H4 (cell line): ENCODE measurements around the gene ZFP36L2. TPM values are rescaled to one million over a fixed set of nuclear protein-coding genes. Genes with fewer than 3 reads are reported as not detected.
"Not testable (repeated sequence)": the region's sequence is repeated elsewhere in the genome, so short reads cannot be mapped to it uniquely, and the experiment has no call there.

Source experiments
- DNase-seq: peaks from one replicate; pipeline ENCODE4 v3.0.0-alpha.2; 2015; ENCODE audit warnings: low spot score
- total RNA-seq: library from RNA; depleted of rRNA; stranded (reverse); fragments of >200 nt; shearing (Covaris generic); gene quantifications from 2 replicates; pipeline ENCODE4 v1.2.3, GENCODE V29; 2014

ZFP36L2 gene
- total RNA-seq, 1 experiment from 2014 or later: 2.1 TPM

- DNase-seq: no peak
These were observed 17.1 kb downstream of the ZFP36L2 start for GRCh38 chr2:43209204-43209717.

- DNase-seq: no peak
These were observed 18.7 kb downstream of the ZFP36L2 start for GRCh38 chr2:43207553-43208300.

GRCh38 chr2:43206602-43207001 lies 19.8 kb downstream of the ZFP36L2 start:
- no peak for DNase-seq

- DNase-seq: no peak
These were observed 23.0 kb downstream of the ZFP36L2 start for GRCh38 chr2:43203373-43203772.

DNA sequence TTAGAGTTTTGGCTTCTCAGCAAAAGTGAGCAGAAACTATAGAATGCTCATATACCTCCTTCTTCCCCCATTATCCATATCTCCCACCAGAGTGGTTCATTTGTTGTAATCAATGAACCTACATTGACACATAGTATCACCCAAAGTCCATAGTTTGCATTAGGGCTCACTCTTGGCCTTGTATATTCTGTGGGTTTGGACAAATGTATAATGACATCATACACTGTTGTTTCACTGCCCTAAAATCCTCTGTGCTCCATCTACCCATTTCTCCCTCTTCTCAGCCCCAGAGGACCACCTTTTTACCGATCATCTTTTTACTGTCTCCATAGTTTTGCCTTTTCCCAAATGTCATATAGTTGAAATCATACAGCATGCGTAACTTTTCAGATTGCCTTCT lies 24.1 kb downstream of the ZFP36L2 start:
- no peak for DNase-seq

- no peak for DNase-seq
These were observed 24.9 kb downstream of the ZFP36L2 start for GRCh38 chr2:43201497-43201896.

- DNase-seq: no peak
These were observed 25.4 kb downstream of the ZFP36L2 start for GRCh38 chr2:43201016-43201415.

DNA sequence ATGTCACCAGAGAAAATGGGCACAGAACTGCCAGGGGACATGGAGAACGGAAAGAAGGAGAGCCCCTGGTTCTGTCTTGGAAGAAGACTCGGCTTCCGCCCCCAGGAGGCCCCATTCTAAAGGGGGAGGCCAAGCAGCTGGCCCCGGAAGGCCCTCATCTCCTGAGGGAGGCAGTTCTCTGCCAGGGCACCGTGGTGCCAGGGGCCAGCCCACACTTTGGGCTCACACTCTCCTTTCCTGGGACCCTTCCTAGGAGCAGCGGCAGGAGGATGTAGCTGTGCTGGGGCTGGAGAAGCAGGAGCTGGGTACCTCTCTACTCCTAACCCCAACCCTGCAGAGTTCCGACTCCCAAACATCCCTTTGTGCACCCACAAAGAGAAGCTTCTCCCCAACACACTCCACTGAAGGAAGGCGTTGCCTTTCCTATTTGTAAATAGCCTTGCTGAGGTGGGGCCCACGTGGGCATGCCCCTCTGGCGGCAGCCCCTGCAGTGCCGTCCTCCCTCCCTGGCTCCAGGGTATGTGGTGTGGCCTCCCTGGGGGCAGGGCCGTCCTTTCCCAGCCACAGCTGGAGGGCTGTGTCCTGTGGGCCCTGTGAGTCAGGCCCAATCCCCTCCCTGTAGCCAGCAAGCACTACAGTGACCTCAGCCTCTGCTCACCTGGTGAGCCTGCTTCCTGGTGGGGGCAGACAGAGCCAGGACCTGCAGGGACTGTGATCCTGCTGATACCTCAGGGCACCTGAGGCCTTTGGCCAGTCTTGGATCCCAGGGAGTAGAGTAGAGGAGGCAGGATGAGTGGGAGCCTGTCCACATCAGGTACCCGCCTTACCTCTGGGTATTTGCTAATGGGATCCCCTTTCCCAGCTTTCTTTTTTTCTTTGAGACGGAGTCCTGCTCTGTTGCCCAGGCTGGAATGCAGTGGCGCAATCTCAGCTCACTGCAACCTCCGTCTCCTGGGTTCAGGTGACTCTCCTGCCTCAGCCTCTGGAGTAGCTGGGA lies 26.6 kb downstream of the ZFP36L2 start:
- DNase-seq: peak; percentile 39

GRCh38 chr2:43198263-43198662 lies 28.1 kb downstream of the ZFP36L2 start:
- no peak for DNase-seq

- DNase-seq: no peak
These were observed 28.9 kb downstream of the ZFP36L2 start for GRCh38 chr2:43197588-43197896.

GRCh38 chr2:43196768-43197587 lies 29.4 kb downstream of the ZFP36L2 start:
- no peak for DNase-seq

GRCh38 chr2:43194121-43194869 lies 32.1 kb downstream of the ZFP36L2 start:
- DNase-seq: no peak

DNA sequence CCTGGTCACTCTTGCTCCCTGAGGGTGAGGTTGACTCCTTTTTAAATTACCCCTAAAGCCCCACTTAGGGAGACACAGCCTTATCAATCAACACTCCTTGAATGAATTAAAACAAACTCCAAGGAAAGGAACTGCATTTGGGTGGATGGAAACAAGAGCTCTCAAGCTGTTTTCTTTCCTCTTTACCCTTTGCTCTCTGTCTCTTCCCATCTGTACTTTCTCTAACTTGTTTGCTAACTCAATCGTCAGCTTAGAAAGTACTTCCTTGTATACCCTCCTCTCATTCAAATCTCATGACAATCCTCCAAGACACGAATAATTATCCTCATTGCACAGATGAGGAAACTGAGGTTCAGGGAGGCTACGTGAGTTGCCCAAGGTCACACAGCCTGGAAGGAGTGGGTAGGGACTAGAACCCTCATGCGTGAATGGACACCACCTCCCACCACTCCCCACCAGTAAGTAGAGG lies 32.7 kb downstream of the ZFP36L2 start:
- DNase-seq: no peak

- no peak for DNase-seq
These were observed 33.4 kb downstream of the ZFP36L2 start for GRCh38 chr2:43192744-43193651.

DNA sequence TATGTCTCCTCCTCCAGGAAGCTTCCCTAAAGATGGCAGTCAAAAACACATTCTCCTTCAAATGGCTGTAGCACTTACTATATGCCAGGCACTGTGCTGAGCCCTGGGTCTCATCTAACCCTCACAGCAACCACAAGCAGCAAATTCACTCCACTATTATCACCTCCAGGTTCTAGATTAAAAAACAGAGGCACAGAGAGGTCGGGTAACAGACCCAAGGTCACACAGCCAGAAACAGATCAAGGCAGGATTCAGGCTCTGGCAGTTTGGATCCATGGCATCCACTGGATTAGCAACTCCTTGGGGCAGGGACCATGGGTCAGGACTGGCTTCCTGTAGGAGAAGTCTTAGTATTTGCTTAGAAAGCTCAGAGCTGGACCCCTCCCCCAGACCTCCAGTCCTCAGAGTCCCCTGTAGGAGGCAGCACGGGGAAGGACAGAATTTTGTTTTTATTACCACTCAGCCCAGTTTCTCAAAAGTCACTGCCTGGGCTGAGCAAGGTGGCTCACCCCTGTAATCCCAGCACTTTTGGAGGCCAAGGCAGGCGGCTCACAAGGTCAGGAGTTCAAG lies 34.4 kb downstream of the ZFP36L2 start:
- DNase-seq: no peak

GRCh38 chr2:43190311-43191052 lies 35.9 kb downstream of the ZFP36L2 start:
- DNase-seq: no peak

DNA sequence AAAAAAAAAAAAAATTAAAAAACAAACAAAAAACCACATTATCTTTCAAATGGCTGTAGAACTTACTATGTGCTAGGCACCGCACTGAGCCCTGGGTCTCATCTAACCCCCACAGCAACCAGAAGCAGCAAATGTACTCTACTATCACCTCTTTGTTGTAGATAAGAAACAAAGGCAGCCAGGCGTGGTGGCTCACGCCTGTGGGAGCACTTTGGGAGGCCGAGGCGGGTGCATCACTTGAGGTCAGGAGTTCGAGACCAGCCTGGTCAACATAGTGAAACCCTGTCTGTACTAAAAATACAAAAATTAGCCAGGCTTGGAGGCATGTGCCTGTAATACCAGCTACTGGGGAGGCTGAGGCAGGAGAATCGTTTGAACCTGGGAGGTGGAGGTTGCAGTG lies 36.5 kb downstream of the ZFP36L2 start:
- not testable (repeated sequence) for DNase-seq

DNA sequence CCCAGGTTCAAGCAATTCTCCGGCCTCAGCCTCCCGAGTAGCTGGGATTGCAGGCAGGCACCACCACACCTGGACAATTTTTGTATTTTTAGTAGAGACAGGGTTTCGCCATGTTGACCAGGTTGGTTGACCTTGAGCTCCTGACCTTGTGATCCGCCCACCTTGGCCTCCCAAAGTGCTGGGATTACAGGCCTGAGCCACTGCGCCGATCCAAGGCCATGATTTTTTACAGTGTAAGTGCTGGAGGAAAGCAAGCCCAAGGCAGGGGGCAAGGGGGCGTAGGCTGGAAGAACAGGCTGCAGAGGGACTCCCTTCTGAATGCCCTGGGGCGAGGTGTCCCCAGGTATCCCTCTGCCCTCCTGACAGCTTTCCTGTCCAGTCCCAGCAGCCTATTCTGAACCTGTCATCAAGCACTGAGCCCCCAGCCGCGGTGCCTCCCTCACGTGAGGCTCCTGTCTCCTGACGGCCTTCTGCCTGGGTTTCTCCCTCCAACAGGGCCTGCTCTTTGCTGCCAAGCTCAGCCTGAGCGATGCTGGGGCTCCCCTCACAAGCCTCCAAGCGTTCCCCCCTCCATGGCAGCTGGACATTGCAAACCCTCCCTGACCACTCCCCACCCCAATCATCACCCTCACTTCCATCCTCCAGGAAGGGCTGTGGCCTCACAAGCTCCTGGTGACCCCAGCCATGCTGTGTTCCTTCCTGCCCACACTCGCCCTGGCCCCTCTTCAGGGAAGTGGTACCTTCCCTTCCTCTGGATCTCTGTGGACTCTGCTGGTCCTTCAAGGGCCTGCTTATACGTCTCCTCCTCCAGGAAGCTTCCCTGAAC lies 37.6 kb downstream of the ZFP36L2 start:
- no peak for DNase-seq
